Measurements from ENCODE around the gene BCKDK. TPM values are rescaled to one million over a fixed set of nuclear protein-coding genes. Genes with fewer than 3 reads are reported as not detected.

BCKDK gene
- total and polyA plus RNA-seq, 2 of the 13 experiments (the other 11 are each of a cell fraction or from before 2014, with no cell fraction given), result 24.9 to 42.6 TPM

DNA sequence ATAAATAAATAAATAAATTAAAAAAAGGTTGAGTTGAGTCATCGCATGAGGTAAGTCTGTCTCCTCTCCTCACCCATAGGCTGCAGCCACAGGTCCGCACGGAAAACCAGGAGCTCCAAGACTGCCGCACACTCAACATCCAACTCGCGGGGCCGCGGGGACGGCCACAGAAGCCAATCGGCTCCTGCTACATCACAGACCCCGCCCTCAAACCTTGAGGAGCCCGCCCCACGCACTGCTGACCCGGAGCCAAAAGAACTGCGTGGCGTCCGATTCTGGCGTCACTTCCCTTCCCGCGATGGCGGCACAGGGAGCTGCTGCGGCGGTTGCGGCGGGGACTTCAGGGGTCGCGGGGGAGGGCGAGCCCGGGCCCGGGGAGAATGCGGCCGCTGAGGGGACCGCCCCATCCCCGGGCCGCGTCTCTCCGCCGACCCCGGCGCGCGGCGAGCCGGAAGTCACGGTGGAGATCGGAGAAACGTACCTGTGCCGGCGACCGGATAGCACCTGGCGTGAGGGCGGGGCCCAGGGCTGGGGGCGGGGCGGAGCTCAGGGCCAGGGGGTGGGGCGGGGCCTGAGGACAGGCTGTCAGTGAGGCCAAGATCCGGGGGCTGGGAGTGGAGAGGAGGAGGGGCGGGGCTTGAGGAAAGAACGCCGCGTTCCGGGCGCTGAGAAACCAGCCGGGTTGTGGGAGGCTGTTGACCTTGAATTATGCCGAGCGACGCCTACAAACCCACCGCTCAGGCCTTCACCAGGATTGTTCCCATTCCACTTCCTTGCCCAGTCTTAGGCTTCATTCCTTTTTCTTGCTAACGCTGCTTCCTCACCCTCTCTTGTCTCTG lies 9.4 kb downstream of the BCKDK start, which contains the start of gene KAT8 (continued):
- TF ChIP-seq IRX3 (CRISPR knock-in tag; IDR thresholded peaks at IDR 0.05; ENCODE audit: borderline replicate concordance, low read depth) (peak; percentile 88; the same call in 1 of the 2 replicates), ZSCAN30 (CRISPR knock-in tag; IDR thresholded peaks at IDR 0.05) (no peak), TBL1XR1 (IDR thresholded peaks at IDR 0.05; ENCODE audit: borderline replicate concordance, low read length, partially characterized antibody) (peak; percentile 41), ZNF780A (CRISPR knock-in tag; IDR thresholded peaks at IDR 0.05) (no peak), ZNF879 (CRISPR knock-in tag; IDR thresholded peaks at IDR 0.05) (no peak), ZNF670 (CRISPR knock-in tag; IDR thresholded peaks at IDR 0.05; ENCODE audit: borderline replicate concordance) (no peak; the same call in 1 of the 2 replicates), ZNF672 (CRISPR knock-in tag; IDR thresholded peaks at IDR 0.05) (no peak), GATAD1 (CRISPR knock-in tag; IDR thresholded peaks at IDR 0.05) (peak; percentile 99), ZNF883 (CRISPR knock-in tag; IDR thresholded peaks at IDR 0.05; ENCODE audit: not compliant biosample characterization) (peak; percentile 73), ZNF598 (CRISPR knock-in tag; IDR thresholded peaks at IDR 0.05; ENCODE audit: borderline replicate concordance) (peak; percentile 84), CHD2 (IDR thresholded peaks at IDR 0.05; ENCODE audit: low read depth, low read length) (peak; percentile 72; the same call in 1 of the 2 replicates), ZNF841 (CRISPR knock-in tag; IDR thresholded peaks at IDR 0.05; ENCODE audit: borderline replicate concordance) (no peak), ZNF44 (CRISPR knock-in tag; IDR thresholded peaks at IDR 0.05) (peak; percentile 69; the same call in 1 of the 2 replicates), RAD51 (IDR thresholded peaks at IDR 0.05; ENCODE audit: borderline replicate concordance) (no peak), HMGA1 (CRISPR knock-in tag; conservative IDR thresholded peaks at IDR 0.05) (no peak), ZSCAN20 (CRISPR knock-in tag; IDR thresholded peaks at IDR 0.05; ENCODE audit: borderline replicate concordance) (0 out of 2 replicates have a peak, but pooled peaks have one; percentile 6), NR1H2 (CRISPR knock-in tag; IDR thresholded peaks at IDR 0.05; ENCODE audit: borderline replicate concordance, low read depth) (no peak), MTA1 (CRISPR knock-in tag; IDR thresholded peaks at IDR 0.05; ENCODE audit: borderline replicate concordance) (peak; percentile 60; the same call in 1 of the 2 replicates)
- TF ChIP-seq, protein P1, sequence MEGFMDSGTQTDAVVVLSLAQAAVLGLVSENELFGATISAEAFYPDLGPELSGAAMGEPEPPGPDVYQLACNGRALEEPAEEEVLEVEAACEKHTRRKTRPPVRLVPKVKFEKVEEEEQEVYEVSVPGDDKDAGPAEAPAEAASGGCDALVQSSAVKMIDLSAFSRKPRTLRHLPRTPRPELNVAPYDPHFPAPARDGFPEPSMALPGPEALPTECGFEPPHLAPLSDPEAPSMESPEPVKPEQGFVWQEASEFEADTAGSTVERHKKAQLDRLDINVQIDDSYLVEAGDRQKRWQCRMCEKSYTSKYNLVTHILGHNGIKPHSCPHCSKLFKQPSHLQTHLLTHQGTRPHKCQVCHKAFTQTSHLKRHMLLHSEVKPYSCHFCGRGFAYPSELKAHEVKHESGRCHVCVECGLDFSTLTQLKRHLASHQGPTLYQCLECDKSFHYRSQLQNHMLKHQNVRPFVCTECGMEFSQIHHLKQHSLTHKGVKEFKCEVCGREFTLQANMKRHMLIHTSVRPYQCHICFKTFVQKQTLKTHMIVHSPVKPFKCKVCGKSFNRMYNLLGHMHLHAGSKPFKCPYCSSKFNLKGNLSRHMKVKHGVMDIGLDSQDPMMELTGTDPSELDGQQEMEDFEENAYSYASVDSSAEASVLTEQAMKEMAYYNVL (CRISPR knock-in tag; IDR thresholded peaks at IDR 0.05; ENCODE audit: borderline replicate concordance), result 0 out of 2 replicates have a peak, but pooled peaks have one; percentile 70
- TF ChIP-seq, protein P2, sequence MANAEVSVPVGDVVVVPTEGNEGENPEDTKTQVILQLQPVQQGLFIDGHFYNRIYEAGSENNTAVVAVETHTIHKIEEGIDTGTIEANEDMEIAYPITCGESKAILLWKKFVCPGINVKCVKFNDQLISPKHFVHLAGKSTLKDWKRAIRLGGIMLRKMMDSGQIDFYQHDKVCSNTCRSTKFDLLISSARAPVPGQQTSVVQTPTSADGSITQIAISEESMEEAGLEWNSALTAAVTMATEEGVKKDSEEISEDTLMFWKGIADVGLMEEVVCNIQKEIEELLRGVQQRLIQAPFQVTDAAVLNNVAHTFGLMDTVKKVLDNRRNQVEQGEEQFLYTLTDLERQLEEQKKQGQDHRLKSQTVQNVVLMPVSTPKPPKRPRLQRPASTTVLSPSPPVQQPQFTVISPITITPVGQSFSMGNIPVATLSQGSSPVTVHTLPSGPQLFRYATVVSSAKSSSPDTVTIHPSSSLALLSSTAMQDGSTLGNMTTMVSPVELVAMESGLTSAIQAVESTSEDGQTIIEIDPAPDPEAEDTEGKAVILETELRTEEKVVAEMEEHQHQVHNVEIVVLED (CRISPR knock-in tag; IDR thresholded peaks at IDR 0.05; ENCODE audit: borderline replicate concordance), result peak; percentile 98
- TF ChIP-seq, protein P3, sequence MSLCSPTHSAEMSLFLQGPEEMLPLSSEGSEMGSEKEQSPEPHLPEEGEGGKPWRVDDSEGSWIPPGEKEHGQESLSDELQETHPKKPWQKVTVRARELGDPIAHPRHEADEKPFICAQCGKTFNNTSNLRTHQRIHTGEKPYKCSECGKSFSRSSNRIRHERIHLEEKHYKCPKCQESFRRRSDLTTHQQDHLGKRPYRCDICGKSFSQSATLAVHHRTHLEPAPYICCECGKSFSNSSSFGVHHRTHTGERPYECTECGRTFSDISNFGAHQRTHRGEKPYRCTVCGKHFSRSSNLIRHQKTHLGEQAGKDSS (CRISPR knock-in tag; IDR thresholded peaks at IDR 0.05; ENCODE audit: borderline replicate concordance, low read depth), result no peak; the same call in 1 of the 2 replicates
- TF ChIP-seq, protein P4, sequence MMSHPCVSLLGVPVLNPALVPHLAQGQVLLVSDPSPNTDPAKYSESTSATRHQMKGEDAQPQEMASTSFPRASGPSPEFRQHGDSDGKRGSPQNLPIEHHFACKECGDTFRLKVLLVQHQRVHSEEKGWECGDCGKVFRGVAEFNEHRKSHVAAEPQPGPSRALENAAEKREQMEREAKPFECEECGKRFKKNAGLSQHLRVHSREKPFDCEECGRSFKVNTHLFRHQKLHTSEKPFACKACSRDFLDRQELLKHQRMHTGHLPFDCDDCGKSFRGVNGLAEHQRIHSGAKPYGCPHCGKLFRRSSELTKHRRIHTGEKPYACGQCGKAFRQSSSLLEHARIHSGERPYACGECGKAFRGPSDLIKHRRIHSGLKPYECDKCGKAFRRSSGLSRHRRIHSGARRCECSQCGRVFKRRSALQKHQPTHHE (CRISPR knock-in tag; IDR thresholded peaks at IDR 0.05; ENCODE audit: borderline replicate concordance), result no peak
- TF ChIP-seq, protein P5, sequence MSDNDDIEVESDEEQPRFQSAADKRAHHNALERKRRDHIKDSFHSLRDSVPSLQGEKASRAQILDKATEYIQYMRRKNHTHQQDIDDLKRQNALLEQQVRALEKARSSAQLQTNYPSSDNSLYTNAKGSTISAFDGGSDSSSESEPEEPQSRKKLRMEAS (IDR thresholded peaks at IDR 0.05), result peak; percentile 64
